Measurements from ENCODE around the gene ELFN1. TPM values are rescaled to one million over a fixed set of nuclear protein-coding genes. Genes with fewer than 3 reads are reported as not detected.

ELFN1 gene
- polyA plus RNA-seq, 1 of the 3 experiments (the other 2 are of a cell fraction): 0.05 TPM

- Histone ChIP-seq H3K4me3 (ENCODE audit: low read depth in 2 of 2, low read length in 1 of 2) (no peak overlapping the region), H3K27ac (ENCODE audit: low read depth in 2 of 2, low read length in 1 of 2) (no peak overlapping the region), H3K9me3 (no peaks in the 10 kb centered on the region; the same call in 1 of the 2 replicates), H4K20me1 (ENCODE audit: insufficient read depth) (no peaks in the 10 kb centered on the region), H3F3A (replicated peaks; ENCODE audit: insufficient read depth) (no peaks in the 10 kb centered on the region), H3K27me3 (ENCODE audit: insufficient read depth) (no peaks in the 10 kb centered on the region), H3K79me2 (ENCODE audit: insufficient read depth) (no peaks in the 10 kb centered on the region), H3K36me3 (replicated peaks in 1 of 2; ENCODE audit: control insufficient read depth in 1 of 2, insufficient read depth in 2 of 2, low read length in 1 of 2) (no peaks in the 10 kb centered on the region), H3K9me2 (no peaks in the 10 kb centered on the region), H3K4me2 (no peak overlapping the region), H3K9ac (no peak overlapping the region), H3K4me1 (ENCODE audit: control insufficient read depth in 1 of 2, insufficient read depth in 2 of 2, low read depth in 1 of 2, low read length in 1 of 2) (peaks cover 0 to 20% of the 10 kb centered on the region in 2 experiments; a peak in 1 of 4 replicates), H2AFZ (ENCODE audit: low read depth) (no peak overlapping the region)
- peak; percentile 36 for DNase-seq
- ChIA-PET POLR2A (no interaction called here), CTCF (interaction anchor here (1.0 to 2.0 kb wide), 3 partner anchors 10 to 18 kb away, joined by 3 to 11 read pairs (median 3); no protein-coding TSS in a partner anchor)
- TF ChIP-seq GABPA (IDR thresholded peaks at IDR 0.05; ENCODE audit: low read depth): no peak
- TF ChIP-seq NFIC (IDR thresholded peaks at IDR 0.05; ENCODE audit: borderline replicate concordance): no peak
- no peak for TF ChIP-seq REST (IDR thresholded peaks at IDR 0.05; ENCODE audit: low read depth, low read length)
- TF ChIP-seq FOXM1 (IDR thresholded peaks at IDR 0.05; ENCODE audit: low read depth): no peak
- TF ChIP-seq RCOR1 (IDR thresholded peaks at IDR 0.05; ENCODE audit: low read length): no peak
- no peak for TF ChIP-seq CHD2 (IDR thresholded peaks at IDR 0.05; ENCODE audit: low read length, partially characterized antibody)
- no peak for TF ChIP-seq EP300 (IDR thresholded peaks at IDR 0.05; ENCODE audit: borderline replicate concordance in 1 of 2, low read depth in 1 of 2, low read length in 1 of 2)
- TF ChIP-seq USF2 (IDR thresholded peaks at IDR 0.05; ENCODE audit: borderline replicate concordance, low read depth, low read length): no peak
- no peak for TF ChIP-seq FOSL2 (IDR thresholded peaks at IDR 0.05; ENCODE audit: borderline replicate concordance, low read depth)
- no peak for TF ChIP-seq ELF1 (IDR thresholded peaks at IDR 0.05)
- TF ChIP-seq MAX (IDR thresholded peaks at IDR 0.05; ENCODE audit: low read depth): no peak
- no peak for TF ChIP-seq USF1 (IDR thresholded peaks at IDR 0.05; ENCODE audit: borderline replicate concordance, low read depth)
- no peak for TF ChIP-seq TAF1 (IDR thresholded peaks at IDR 0.05; ENCODE audit: borderline replicate concordance, low read depth, low read length)
- no peak for TF ChIP-seq YY1 (IDR thresholded peaks at IDR 0.05; ENCODE audit: low read depth)
- TF ChIP-seq PBX3 (IDR thresholded peaks at IDR 0.05): no peak
- TF ChIP-seq MXI1 (IDR thresholded peaks at IDR 0.05; ENCODE audit: low read depth, low read length): no peak
- TF ChIP-seq NRF1 (IDR thresholded peaks at IDR 0.05; ENCODE audit: low read depth, low read length): no peak
- no peak for TF ChIP-seq RAD21 (IDR thresholded peaks at IDR 0.05; ENCODE audit: low read length)
- TF ChIP-seq MEF2A (IDR thresholded peaks at IDR 0.05; ENCODE audit: borderline replicate concordance, low read depth): no peak
- WGBS (ENCODE audit: low lambda C conversion rate): 70% methylated on average over 20 of the region's 20 CpGs
Measured at GRCh38 chr7:1703871-1704810, 34.1 kb downstream of the ELFN1 start.
